CD4-positive, alpha-beta T cell treated with Interleukin-4 for 4 hours (primary cell): ENCODE data around the gene RFNG.

Experiments
- DNase-seq: peaks from one replicate; pipeline ENCODE4 v3.0.0-alpha.2; 2020

RFNG gene

GRCh38 chr17:82077617-82078358 is 26.2 kb upstream of the RFNG start:
- DNase-seq, result no peak

- DNase-seq, result no peak
Measured at GRCh38 chr17:82076785-82077591, 25.4 kb upstream of the RFNG start.

- DNase-seq, result no peak
Measured at GRCh38 chr17:82076018-82076784, 24.6 kb upstream of the RFNG start.

GRCh38 chr17:82073446-82073845 is 21.8 kb upstream of the RFNG start:
- DNase-seq, result no peak

DNA sequence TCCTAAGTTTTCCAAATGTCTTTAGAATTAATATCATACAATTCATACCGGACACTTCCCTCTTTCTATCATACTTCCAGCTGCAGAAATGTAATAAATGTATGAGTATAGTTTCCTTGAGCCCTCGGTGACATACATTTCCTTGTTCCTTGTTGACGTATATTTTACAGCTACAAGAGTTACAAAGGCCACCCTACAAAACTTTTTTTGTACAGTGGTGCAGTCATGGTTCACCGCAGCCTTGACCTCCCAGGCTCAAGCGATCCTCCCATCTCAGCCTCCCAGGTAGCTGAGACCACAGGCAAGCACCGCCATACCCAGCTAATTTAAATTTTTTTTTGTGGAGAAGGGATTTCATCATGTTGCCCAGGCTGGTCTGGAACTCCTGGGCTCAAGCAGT is 21.2 kb upstream of the RFNG start:
- no peak for DNase-seq

GRCh38 chr17:82070611-82071010 is 19.0 kb upstream of the RFNG start:
- no peak for DNase-seq

- DNase-seq, result peak; percentile 54
Measured at GRCh38 chr17:82065638-82066303, 14.2 kb upstream of the RFNG start, which contains the start of gene DUS1L. DUS1L (minus strand) TSS chr17:82065804; CDS start chr17:82065059, 745 bp downstream.

DNA sequence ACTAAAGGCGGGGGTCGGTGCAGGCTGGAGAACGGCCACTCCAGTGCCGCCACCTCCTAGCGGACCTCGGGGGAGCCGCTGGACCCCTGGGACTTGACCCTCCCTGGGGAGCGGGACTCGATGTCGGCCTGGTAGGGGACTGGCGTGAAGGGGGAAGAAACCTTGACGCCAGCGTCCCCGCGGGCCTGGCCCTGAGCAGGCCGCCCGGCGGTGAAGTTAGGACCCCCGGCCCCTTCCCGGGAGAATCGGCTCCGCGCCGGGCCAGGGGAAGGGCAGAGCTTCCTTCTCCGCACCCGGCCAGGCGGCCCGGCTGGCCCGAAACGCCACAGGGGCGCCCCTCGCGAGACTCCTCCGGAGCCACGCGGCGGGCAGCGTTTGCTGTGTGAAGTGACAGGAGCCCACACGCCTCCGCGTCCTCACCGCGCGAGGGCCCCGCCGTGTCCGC is 13.6 kb upstream of the RFNG start:
- peak; percentile 5 for DNase-seq

GRCh38 chr17:82064433-82065192 is 13.0 kb upstream of the RFNG start:
- no peak for DNase-seq

GRCh38 chr17:82063424-82064415 is 12.1 kb upstream of the RFNG start:
- DNase-seq, result no peak

GRCh38 chr17:82062984-82063368 is 11.4 kb upstream of the RFNG start:
- no peak for DNase-seq

DNA sequence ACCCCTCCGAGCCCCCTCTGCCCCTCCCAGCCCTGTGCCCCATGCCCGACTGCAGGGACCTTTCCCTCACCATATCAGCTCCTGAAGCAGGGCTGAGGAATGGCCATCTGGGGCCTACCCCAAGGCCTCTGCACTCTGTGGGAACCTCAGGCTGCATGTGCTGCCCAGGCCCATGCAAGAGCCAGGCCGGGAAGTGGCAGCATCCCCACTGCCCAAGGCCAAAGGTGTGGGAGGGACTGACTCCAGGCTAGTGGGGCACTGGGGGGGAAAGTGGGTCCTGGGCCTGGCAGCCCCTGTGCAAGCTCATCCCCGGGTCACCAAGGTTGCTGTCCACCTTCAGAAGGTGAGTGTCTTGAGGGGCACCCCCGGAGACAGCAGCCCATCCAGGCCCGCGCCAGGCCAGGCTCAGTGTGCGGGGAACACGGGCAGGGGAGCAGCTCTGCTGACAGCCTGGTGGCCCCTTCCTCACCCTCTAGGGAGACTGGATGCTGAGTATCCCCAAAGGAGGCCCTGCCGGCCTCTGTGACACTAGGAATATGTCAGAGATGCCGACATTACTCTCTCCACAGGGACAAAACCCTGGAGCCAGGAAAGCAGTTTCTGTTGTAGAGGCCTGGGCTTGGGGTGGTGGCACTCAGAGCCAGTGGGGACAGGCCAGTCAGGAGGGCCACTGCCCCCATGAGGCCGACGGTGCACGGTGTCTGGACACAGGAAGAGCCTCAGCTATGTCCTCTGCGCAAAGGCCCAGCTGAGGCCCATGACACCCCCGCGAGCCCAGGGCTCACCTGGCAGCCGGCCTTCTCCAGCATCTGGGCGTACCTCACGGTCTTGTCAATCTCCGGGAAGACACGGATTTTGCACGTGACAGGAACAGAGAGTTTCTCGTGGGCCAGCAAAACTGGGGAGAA is 10.7 kb upstream of the RFNG start:
- no peak for DNase-seq

DNA sequence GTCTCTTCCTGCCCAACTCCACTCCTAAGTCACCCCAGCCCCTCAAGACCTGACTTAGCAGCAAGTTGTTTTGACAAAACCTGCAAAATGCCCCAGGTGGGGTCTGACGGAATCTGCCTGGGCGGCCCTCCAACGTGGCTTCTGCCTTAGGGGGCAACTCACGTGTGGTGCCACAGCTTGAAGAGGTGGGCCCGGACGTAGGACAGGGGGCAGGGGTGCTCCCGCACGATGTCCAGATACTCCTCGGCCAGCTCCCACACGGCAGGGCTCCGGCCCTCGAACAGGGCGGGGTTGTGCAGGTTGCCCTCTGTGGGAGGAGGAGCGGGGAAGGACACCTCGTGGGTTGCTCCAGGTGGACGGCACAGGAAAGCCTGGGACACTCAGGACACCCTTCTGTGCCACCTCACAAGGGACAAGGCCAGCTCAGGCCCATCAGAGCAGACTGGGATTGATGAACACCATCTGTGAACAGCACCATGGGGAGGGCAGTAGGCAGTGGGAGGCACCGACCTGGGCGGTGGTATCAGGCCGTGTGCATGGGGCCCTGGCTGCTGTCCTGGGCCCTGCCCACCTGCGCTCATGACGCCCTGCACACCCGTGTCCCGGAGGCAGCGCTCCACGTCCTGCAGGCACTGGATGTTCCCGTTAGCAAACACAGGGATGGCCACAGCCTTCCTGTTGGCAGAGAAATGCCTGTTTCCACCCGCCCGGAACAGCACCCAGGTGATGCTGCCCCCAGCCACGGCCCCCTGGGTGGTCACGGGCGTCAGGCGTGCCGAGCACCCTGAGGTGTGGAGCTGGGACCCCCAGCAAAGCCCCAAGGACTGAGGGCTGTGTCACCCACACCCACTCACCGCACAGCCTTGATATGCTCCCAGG is 9.7 kb upstream of the RFNG start:
- no peak for DNase-seq

DNA sequence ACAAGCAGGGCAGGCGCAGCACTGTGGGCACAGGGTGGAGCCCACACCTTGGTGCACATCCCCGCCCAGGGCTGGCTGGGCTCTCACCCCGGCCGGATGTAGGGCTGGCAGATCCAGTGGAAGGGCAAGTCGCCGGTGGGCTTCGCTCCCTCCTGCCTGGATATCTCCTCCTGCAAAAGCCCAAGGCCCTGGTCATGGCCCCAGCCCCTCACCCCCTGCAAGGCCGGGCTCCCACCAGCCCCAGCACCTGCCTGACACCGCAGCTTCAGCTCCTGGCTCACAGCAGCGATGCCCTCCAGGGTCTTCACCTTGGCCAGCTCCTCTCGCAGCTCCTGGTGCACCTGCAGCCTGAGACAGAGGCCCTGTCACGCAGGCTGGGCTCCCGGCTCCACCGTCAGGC is 9.0 kb upstream of the RFNG start:
- DNase-seq, result no peak

DNA sequence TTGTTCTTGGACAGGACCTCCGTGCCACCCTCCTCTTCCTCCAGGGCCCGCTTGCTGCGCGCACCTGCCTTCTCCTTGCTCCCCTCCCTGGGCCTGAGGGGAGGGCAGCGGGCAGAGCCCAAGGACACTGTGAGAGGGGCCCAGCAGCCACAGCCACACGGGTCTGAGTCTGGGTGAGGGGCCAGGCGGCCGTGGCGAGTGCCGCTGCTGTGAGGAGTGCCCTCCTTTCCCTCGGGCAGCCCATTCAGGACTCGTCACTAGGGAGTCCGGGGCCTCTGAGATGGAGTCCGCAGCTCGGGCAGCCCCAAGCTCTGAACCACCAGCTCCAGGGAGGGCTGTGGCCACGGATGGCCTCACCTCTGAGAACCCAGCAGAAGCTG is 8.4 kb upstream of the RFNG start:
- DNase-seq, result no peak

DNA sequence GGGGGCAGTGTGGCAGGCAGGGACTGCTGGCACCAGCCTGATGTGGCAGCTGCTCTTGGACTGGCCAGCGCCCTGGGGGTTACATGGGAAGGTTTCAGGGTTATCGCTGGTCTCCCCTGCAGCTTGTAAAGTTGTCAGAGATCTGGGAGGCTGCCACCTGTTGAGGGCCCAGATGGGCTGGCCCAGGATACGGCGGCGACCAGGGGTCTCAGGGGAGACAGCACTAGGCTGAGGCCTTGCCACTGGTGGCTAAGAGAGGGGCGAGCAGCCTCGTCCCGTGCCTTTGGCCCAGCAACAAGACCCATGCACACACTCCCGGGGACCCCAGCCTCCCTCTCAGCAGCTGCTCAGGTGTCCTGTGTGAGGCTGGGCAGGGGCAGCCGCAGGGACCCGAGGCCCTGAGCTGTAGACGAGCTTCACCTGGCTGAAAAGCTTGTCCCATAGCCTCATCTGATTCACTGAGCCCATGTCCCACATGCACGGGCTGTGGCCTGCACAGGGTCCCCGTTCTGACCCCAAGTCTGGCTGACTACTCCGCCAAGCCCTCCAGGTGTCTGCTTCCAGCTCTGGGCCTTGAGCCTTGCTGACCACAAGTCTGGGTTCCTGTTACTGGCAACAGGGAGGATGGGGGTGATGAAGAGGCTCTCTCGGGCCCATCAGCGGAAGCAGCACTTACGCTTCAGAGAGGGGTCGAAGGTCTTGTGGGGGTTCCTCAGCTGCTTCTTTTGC is 7.8 kb upstream of the RFNG start:
- DNase-seq, result no peak

DNA sequence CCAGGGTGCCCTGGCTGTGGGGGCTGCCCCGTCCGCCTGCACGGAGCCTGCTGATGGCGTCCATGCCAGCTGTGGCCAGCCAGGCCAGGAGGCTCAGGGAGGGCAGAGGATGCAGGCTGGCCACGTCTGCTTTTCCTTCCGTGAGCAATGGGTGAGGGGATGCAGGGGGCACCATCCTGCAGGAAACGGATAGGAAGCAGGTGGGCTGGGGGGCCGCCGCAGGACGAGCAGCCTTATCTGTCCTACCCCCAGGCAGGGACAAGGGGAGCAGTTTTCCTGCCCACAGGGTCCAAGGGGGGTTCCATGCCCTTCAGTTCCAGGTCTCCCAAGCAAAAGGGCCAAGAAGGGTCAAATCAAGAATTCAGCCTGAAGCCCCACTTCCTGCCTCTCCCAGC is 7.2 kb upstream of the RFNG start:
- DNase-seq, result no peak
